OCI-LY3 (cell line): ENCODE data around the gene HYLS1.

Source experiments
- EZH2phosphoT487 ChIP-seq: fragments of 200-600 bp; shearing (Covaris generic); IDR thresholded peaks from 2 replicates; pipeline ENCODE4 v1.6.1; 2018; ENCODE audit warnings: antibody characterized with exemption, mixed run types, low read depth
- TF ChIP-seq, protein P1 (sequence below): fragments of 200-600, 300-600 bp; sonication (generic); IDR thresholded peaks from 2 replicates; pipeline ENCODE4 v1.5.1; 2014; ENCODE audit warnings: antibody characterized with exemption, low read length, low read depth

- TF ChIP-seq, protein P1, sequence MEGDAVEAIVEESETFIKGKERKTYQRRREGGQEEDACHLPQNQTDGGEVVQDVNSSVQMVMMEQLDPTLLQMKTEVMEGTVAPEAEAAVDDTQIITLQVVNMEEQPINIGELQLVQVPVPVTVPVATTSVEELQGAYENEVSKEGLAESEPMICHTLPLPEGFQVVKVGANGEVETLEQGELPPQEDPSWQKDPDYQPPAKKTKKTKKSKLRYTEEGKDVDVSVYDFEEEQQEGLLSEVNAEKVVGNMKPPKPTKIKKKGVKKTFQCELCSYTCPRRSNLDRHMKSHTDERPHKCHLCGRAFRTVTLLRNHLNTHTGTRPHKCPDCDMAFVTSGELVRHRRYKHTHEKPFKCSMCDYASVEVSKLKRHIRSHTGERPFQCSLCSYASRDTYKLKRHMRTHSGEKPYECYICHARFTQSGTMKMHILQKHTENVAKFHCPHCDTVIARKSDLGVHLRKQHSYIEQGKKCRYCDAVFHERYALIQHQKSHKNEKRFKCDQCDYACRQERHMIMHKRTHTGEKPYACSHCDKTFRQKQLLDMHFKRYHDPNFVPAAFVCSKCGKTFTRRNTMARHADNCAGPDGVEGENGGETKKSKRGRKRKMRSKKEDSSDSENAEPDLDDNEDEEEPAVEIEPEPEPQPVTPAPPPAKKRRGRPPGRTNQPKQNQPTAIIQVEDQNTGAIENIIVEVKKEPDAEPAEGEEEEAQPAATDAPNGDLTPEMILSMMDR, result no peak
- TF ChIP-seq EZH2phosphoT487, result no peak
Measured at GRCh38 chr11:125901872-125902271, 14.4 kb downstream of the HYLS1 start.
